Prostate gland (tissue), 2 donors: Measurements from ENCODE around the gene SLC7A7. TPM values are rescaled to one million over a fixed set of nuclear protein-coding genes. Genes with fewer than 3 reads are reported as not detected.
"Not testable (repeated sequence)": the region's sequence is repeated elsewhere in the genome, so short reads cannot be mapped to it uniquely, and the experiment has no call there.

Source experiments
- DNase-seq: peaks from one replicate; pipeline ENCODE4 v3.0.0-alpha.2; 2019; ENCODE audit warnings: low spot score
- H3K27ac ChIP-seq, 2 donors: fragments of 200-600 bp; sonication (generic); 2 replicates each; pipeline ENCODE4 v1.5.1; 2017 to 2019
- H3K27me3 ChIP-seq: fragments of 200-600 bp; sonication (generic); replicated peaks from 2 replicates; pipeline ENCODE4 v1.5.1; 2019; ENCODE audit not compliant: insufficient read depth
- H3K36me3 ChIP-seq, 2 donors: fragments of 200-600 bp; sonication (generic); 1 replicate in 1 of 2; 2 replicates in 1 of 2; pipeline versions ENCODE4 v1.5.1 to v1.8.1; 2017 to 2019
- H3K4me1 ChIP-seq: fragments of 200-600 bp; sonication (generic); replicated peaks from 2 replicates; pipeline ENCODE4 v1.5.1; 2019
- H3K4me3 ChIP-seq, 2 donors: fragments of 200-600 bp; sonication (generic); 2 replicates each; pipeline ENCODE4 v1.5.1; 2017 to 2019
- H3K9me3 ChIP-seq: fragments of 200-600 bp; sonication (generic); 2 replicates; pipeline ENCODE4 v1.5.1; 2017
- CTCF ChIP-seq, 4 experiments: fragments of 200-600 bp in 2 of 4; fragments of 450-650 bp in 2 of 4; sonication (generic) in 2 of 4; IDR thresholded peaks; 1 replicate in 3 of 4; 2 replicates in 1 of 4; pipeline ENCODE4 v1.5.1; 2016 to 2019; ENCODE audit warnings: antibody characterized with exemption in 4 of 4, mild to moderate bottlenecking in 2 of 4, moderate library complexity in 2 of 4
- POLR2A ChIP-seq: fragments of 450-650 bp; IDR thresholded peaks from one replicate; pipeline ENCODE4 v1.6.1; 2016; ENCODE audit warnings: antibody characterized with exemption, mild to moderate bottlenecking
- POLR2AphosphoS5 ChIP-seq: sonication (generic); formaldehyde crosslinking; IDR thresholded peaks from one replicate; pipeline ENCODE4 v1.6.1; 2017; ENCODE audit warnings: antibody characterized with exemption
- WGBS: methylation state at CpG from one replicate; pipeline ENCODE4 v1.1.5; 2018; 5-methylcytosine and 5-hydroxymethylcytosine counted together
- intact Hi-C: fragments of 100-400 bp; cut with DNase I; formaldehyde crosslinking; loops from one replicate; pipeline ENCODE4 v1.14.2; 2022
- total RNA-seq, 2 donors: library from RNA; depleted of rRNA; stranded (reverse); fragments of >200 nt; gene quantifications; one replicate each; pipeline ENCODE4 v1.1.0, GENCODE V29; 2016

The SLC7A7 gene
- 1 to 10 TPM; 4.6 to 8.1 TPM for total RNA-seq

- no peak for DNase-seq
- H3K36me3 ChIP-seq, result no peaks in the 10 kb centered on the region
- intact Hi-C loops, result no loop called here
- H3K9me3 ChIP-seq, result no peaks in the 10 kb centered on the region
- no peak within 1 kb of the TSS for H3K4me3 ChIP-seq
- H3K4me1 ChIP-seq, result no peaks in the 10 kb centered on the region
- no peak within 1 kb of the TSS for H3K27ac ChIP-seq
- H3K27me3 ChIP-seq, result no peaks in the 10 kb centered on the region
- TF ChIP-seq POLR2AphosphoS5 (no peak), CTCF (IDR thresholded peaks at IDR 0.05) (no peak), POLR2A (no peak)
- whole genome bisulfite sequencing, result 43% methylated on average over 10 of the region's 10 CpGs
Observed at GRCh38 chr14:22814941-22815713, at the start of gene SLC7A7. TSS of gene SLC7A7 (minus strand) at chr14:22815435. CDS start at chr14:22813398, 2,037 bp downstream.

- Histone ChIP-seq H3K27me3 (no peaks in the 10 kb centered on the region), H3K9me3 (no peaks in the 10 kb centered on the region), H3K4me1 (no peaks in the 10 kb centered on the region), H3K4me3 (no peak overlapping the region), H3K27ac (no peak overlapping the region), H3K36me3 (no peaks in the 10 kb centered on the region)
- intact Hi-C loops, result no loop called here
- TF ChIP-seq POLR2AphosphoS5, result no peak
- WGBS, result 87% methylated on average over 4 of the region's 4 CpGs
- DNase-seq, result no peak
Observed at GRCh38 chr14:22864979-22865378, 49.7 kb upstream of the SLC7A7 start.

GRCh38 chr14:22861651-22862050 is 46.4 kb upstream of the SLC7A7 start:
- Histone ChIP-seq H3K9me3 (no peaks in the 10 kb centered on the region), H3K4me1 (no peaks in the 10 kb centered on the region), H3K27ac (no peak overlapping the region), H3K4me3 (no peak overlapping the region), H3K27me3 (no peaks in the 10 kb centered on the region), H3K36me3 (no peaks in the 10 kb centered on the region)
- intact Hi-C loops, result no loop called here
- DNase-seq, result no peak
- TF ChIP-seq CTCF (IDR thresholded peaks at IDR 0.05) (no peak), POLR2AphosphoS5 (no peak), POLR2A (no peak)

GRCh38 chr14:22860377-22860776 is 45.1 kb upstream of the SLC7A7 start:
- DNase-seq, H3K4me1 ChIP-seq, H3K4me3 ChIP-seq, intact Hi-C loops, H3K27me3 ChIP-seq, H3K27ac ChIP-seq, H3K36me3 ChIP-seq, H3K9me3 ChIP-seq: not testable (repeated sequence)
- WGBS, result 64% methylated on average over 3 of the region's 3 CpGs

- Histone ChIP-seq H3K4me1 (no peaks in the 10 kb centered on the region), H3K27me3 (no peaks in the 10 kb centered on the region), H3K4me3 (no peak overlapping the region), H3K36me3 (no peaks in the 10 kb centered on the region), H3K9me3 (no peaks in the 10 kb centered on the region), H3K27ac (no peak overlapping the region)
- TF ChIP-seq CTCF (IDR thresholded peaks at IDR 0.05) (no peak), POLR2AphosphoS5 (no peak), POLR2A (no peak)
- intact Hi-C loops, result loop anchor here (10.0 kb wide), 1 partner anchor 92 kb away; the partner anchor contains the start of gene OXA1L
- no peak for DNase-seq
- WGBS, result 96% methylated on average over 5 of the region's 5 CpGs
Observed at GRCh38 chr14:22856428-22856827, 41.2 kb upstream of the SLC7A7 start.
